HG02571 (cell line): Measurements from ENCODE around the gene TCF4.

Source experiments
- ATAC-seq: cut with Tn5 transposase; IDR thresholded peaks from one replicate; pipeline ENCODE4 v1.9.1; 2021; ENCODE audit warnings: mild to moderate bottlenecking, moderate library complexity; ENCODE audit not compliant: unreplicated experiment

Gene TCF4

DNA sequence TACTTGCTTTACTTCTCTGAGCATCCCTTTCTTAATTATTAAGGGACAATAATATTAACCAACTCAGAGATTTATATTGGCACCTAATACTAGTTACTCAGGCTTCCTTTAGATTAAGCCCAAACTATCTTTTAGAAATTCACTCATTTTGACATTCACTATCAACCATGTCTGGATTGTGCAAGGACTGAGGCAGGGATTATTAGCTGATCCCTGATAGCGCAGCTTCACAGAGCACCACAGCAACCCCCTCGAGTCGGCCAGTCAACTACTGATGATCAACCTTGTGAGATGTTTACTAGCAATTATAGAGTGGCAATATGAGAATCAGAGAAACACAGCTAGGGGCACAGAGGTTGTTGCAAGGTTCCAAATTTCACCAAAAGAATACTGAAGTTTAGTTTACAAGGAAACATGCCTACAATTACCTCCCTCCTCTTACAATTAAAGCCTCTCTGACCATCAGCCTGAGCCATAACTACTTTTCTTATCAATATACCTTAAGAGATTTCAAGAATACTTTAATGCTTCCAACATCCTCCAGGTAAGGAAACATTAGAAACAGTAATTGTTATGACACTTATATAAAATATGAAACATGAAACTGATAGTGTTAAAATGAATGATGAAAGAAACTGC, 191.6 kb downstream of the TCF4 start:
- no peak for ATAC-seq

DNA sequence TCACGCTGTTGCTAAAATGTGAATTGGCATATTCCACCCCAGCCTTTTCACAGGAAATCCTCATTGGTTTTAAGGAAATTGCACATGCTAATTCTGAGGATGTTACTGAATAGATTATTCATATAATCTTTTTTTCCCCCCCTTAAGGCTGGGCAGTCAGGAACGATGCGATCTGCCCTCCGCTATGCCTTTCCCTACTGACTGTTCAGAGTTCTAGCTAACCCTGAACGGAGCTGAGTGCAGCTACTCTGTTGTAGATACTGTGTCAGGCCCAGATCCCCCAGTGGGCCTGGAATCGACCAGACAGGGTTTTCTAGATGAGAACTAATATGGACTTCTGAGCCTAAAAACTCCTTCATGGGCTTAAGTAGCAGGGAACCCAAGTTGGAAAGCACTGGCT, 192.2 kb downstream of the TCF4 start:
- ATAC-seq, result no peak

DNA sequence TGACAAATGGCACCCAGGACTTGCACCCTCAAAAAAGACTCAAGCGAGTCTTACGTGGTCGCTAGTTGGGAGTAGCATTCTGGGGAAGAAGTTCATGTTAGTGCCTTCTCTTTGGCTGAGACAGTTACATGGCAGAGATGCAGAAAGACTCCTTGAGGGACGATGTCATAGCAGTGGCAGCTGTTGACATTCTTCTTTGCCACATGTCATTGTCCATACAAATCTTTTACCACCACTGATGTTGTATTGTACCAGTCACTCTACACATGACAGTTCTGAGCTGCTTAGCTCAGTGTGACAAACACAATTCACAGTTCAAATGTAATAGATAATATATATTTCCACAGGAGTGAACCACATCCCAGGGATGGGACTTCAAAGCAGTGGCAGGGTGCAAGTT, 197.1 kb downstream of the TCF4 start:
- ATAC-seq, result no peak

- ATAC-seq, result no peak
Measured at GRCh38 chr18:55387139-55387984, 200.6 kb downstream of the TCF4 start.

DNA sequence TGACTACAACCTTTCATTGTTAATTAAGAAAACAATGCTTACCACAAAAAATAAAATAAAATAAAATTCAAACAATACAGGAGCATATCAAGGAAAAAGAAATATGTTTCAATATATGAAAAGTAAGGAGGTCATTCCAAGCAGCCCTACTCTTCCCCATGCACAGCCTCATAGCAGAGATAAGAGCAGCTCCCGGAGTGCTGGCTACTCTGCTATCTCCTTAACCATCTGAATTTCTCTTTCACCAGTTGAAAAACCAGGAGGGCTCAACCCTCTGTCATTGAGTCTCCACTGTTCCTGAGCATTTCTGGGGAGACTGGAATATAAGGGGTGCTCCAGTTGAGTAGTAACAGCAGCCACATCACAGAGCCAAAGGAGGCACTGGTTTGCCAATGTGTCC, 201.4 kb downstream of the TCF4 start:
- ATAC-seq, result no peak

- no peak for ATAC-seq
Measured at GRCh38 chr18:55385770-55386169, 202.2 kb downstream of the TCF4 start.

- no peak for ATAC-seq
Measured at GRCh38 chr18:55384551-55385275, 203.3 kb downstream of the TCF4 start.

DNA sequence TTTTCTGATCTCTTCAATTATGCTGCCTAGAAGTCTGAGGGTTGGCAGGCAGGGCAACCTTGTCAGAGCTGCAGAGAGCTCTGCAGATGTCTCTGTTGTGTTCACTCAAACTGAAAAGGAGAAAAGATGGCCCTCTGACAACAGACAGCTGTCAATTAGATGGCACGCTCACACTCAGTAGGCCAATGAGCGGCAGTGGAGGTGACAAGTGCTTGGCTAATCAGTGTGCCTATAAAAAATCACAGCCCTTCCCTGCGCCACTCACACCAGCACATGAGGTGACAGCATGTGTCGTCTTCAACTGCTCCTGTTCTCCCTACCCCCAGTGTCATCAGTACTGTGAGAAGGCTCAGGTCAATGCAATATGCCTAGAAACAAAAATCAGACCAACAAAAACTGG, 203.9 kb downstream of the TCF4 start:
- no peak for ATAC-seq

GRCh38 chr18:55382277-55382805, 205.7 kb downstream of the TCF4 start:
- ATAC-seq, result no peak

- ATAC-seq, result no peak
Measured at GRCh38 chr18:55381277-55381676, 206.7 kb downstream of the TCF4 start.

GRCh38 chr18:55380589-55380988, 207.4 kb downstream of the TCF4 start:
- ATAC-seq, result no peak

GRCh38 chr18:55376387-55376786, 211.6 kb downstream of the TCF4 start:
- ATAC-seq, result peak; percentile 98

GRCh38 chr18:55375930-55376329, 212.1 kb downstream of the TCF4 start:
- ATAC-seq, result peak; percentile 16

DNA sequence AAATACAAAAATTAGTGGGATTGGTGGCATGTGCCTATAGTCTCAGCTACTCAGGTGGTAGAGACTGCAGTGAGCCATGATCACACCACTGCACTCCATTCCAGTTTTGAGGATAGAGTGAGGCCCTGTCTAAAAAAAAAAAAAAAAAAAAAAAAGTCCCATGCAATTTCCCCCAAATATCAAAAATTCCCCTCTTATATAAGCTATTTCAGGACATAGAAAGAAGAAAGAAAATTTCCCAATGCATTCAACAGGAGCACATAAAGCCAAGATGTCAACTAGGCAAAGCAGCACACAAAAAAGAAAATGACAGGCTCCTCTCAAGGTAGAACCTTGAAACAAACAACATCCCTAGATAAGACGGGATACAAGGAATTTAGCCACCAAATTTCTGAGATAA, 213.3 kb downstream of the TCF4 start:
- ATAC-seq, result no peak

- ATAC-seq, result no peak
Measured at GRCh38 chr18:55372209-55372608, 215.8 kb downstream of the TCF4 start.

DNA sequence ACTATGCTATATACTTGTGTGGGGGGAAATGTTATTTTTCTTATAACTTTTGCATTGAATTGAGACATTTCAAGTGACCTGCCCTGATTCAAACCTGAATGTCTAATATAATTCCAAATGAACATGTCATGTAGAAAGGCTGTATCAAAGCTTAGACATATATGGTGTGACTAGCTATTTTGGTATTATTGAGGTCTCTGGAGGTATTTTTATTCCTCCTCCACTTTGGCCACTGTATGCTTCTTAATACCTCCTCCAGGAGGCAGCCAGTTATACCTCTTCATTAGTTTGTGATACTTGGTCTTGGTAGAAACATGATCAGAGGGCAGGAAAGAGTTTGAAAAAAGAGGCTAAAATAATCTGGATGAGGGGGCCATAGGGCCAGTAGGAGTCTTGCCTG, 217.1 kb downstream of the TCF4 start:
- ATAC-seq, result no peak

- no peak for ATAC-seq
Measured at GRCh38 chr18:55369346-55369745, 218.6 kb downstream of the TCF4 start.

GRCh38 chr18:55365342-55365741, 222.7 kb downstream of the TCF4 start:
- ATAC-seq, result no peak

DNA sequence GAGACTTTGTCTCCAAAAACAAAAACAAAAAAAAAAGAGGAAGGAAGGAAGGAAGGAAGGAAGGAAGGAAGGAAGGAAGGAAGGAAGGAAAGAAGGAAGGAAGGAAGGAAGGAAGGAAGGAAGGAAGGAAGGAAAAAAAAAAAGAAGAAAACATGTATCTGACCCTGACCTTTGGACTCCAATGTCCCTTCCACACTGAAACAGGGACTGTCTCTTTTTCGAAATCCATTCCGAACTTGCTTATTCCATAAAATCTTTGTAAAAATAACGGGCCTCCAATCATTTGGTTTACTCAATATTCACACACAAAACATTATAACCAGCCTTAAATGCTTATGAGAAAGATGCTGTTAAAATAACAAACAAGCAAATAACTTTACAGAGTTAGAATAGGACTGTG, 225.7 kb downstream of the TCF4 start:
- no peak for ATAC-seq

GRCh38 chr18:55361492-55362250, 226.3 kb downstream of the TCF4 start:
- no peak for ATAC-seq

DNA sequence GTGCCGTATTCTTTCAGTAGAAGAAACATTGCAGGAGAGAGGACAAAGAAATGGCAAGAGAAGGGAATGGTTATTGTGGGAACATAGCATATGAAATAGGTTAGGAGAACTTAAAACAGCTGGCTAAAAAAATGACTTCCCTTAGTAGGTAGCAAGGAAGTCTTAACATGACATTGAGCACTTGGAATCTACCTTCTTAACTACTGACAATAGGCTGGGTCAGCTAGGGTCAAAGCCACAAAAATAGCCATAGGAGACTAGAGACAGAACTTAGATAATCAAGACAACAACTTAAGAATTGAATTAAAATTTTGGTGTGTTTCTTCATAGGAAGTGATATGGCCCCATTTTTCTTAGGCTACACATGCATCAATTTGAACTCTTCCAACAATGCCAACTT, 227.9 kb downstream of the TCF4 start:
- ATAC-seq, result no peak
